GM18499 (cell line): ENCODE results near the gene CHRNA5.

Experiments used
- ATAC-seq: cut with Tn5 transposase; IDR thresholded peaks from one replicate; pipeline ENCODE4 v1.9.1; 2021; ENCODE audit warnings: moderate number of reproducible peaks; ENCODE audit not compliant: insufficient read depth, unreplicated experiment

The CHRNA5 gene

DNA sequence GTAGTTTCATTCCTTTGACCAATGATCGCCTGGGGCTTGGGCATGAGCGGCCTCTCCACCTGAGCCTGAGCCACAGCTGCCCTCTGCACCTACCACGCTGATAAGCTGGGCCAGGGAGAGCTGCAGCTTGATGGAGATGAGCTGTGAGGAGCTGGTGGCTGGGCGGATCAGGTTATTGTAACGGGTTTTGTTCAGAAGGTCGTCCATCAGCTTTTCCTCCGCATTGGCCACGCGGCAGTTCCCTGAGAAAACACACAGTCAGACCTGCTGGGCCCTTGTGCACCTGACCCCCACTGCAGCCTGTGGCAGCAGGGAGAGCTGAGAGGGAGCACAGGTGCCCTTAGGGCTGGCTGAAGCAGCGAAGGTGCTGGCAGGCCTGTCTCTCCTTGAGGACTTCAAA, 70.0 kb downstream of the CHRNA5 start:
- no peak for ATAC-seq

DNA sequence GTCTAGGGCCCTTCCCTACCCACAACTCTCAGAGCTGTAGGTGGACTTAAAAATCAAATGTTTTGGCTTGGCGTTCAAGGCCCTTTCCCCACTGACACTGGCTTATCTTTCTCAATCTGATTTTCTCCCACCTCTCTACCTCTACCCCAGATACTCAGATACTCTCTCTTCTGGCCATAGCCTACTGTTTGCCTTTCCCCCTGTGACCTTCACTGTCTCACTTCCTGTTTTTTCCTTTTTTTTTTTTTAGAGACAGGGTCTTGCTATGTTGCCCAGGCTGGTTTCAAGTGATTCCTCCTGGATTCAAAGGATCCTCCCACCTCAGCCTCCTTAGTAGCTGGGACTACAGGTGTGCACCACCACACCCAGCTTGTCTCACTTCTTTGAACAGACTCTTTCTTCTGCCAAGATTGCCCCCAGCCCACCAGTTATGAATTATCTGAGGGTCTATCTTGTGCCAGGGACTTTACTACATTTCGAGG, 71.1 kb downstream of the CHRNA5 start:
- no peak for ATAC-seq

DNA sequence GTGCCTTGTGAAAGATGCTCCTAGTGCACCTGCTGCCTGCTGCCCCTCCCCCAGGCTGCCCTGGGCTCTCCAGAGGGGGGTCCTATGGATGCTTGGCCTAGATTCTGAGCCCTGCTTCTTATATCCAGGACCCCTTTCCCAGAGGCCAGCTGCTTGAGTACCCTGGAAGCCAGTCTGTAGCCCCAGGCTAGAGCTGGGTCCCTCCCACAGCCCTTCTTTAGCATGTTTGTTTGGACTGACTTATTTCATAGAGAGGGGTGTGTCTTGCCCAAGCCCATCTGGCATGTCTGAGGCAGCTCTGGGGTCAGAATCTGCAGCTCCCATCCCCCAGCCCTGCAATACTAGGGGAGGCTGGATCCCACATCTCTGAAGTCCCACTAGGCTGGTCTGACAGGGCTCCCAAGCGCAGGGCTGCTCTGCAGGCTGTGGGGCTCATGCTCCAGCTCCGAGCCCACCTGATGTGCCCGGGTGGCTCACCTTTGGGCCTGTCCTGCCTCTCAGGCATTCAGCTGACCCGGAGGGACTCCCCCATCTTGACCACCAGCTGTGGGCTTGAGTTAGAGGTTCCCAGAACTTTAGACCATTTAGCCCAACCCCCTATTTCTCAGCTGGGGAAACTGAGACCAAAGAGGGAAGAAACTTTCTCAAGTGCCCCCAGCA, 72.6 kb downstream of the CHRNA5 start:
- ATAC-seq, result no peak

DNA sequence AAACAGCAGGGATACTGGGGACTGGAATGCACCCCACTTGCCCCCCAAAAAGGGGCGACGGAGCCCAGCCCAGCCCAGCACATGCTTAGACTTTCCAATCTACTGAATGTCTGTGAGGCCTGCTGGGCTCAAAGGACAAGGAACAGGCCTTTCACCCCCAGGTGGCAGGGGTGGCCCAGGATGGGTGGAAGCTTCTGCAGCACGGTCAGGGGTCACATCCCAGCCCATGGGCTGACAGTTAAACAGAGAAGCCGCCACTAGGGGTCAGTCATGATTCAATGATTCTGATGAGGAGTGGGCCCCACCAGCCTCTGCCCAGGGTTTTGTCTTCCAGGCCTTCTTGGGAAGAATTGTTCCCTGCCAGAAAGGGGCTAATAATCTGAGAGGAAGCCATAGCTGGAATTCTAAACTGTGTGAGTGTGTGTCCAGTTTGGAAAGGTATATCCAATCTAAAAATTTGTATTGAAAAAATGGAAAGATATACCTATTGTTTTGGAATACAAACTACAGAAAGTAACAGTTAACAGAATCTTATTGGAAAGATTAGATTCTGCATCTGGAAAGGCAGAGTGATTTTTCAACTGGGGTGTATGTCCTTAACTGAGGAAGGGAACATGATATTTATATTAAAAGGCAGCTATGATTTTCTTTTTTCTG, 73.5 kb downstream of the CHRNA5 start:
- no peak for ATAC-seq

DNA sequence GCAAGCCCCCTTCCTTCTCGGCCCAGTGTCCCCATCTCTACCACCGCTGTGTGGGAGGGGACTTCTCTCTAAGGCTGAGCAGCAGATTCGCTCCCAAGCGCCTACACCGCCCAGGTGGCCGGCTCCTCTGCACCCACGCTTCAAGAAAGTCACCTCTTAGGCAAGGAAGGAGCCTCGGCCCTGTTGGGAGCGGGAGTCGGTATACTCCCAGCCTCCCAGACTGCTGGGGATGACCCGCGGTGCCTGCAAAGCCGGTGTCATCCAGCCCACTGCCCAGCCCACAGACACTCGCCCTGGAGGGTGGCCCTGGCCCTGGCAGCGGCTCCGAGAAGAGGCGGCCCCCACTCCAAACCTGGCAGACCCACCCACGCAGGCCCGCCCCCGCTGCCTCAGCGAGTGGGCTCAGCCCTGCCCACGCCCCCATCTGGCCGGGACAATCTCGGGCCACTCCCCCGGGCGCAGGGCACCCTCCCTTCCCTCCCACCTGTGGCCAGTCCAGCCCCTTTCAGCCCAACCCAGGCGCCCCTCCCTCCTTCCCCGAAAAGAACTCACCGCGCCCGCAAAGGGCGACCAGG, 75.3 kb downstream of the CHRNA5 start:
- ATAC-seq, result no peak

DNA sequence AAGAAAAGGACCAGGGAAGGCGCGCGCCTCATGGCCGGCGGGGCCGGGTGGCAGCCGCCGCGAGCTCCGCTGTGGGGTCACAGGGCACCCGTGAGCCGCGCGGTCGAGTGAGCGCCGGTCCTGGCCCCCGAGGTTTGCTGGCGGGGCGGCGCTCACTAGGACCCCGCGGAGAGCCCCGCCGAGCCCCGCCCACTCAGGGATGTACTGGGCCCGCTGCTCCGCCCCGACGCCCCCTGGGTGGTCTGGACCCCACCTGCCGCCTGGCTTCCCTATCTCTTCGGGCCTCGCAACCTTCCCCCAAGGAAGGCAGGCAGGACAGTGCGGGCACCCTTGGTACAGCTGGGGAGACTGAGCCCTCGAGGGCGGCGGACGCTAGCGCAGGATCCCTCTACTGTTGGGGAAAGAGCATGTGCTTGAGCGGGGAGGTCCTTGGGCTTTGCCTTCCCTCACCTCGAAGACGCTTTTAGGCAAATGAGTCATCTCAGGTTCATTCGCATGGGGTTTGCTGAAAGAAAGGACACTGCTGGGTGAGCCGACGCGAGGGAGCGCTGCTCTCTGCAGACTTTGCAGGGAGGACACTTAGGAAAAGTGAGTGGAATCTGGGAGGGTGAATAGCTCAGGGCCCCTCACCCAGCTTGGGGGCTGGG, 75.9 kb downstream of the CHRNA5 start, which contains the start of gene CHRNB4:
Gene CHRNB4 (minus strand): TSS at position 109 of the 647 bp plus-strand sequence. CDS start 77 bp downstream, at position 32.
- ATAC-seq, result no peak

DNA sequence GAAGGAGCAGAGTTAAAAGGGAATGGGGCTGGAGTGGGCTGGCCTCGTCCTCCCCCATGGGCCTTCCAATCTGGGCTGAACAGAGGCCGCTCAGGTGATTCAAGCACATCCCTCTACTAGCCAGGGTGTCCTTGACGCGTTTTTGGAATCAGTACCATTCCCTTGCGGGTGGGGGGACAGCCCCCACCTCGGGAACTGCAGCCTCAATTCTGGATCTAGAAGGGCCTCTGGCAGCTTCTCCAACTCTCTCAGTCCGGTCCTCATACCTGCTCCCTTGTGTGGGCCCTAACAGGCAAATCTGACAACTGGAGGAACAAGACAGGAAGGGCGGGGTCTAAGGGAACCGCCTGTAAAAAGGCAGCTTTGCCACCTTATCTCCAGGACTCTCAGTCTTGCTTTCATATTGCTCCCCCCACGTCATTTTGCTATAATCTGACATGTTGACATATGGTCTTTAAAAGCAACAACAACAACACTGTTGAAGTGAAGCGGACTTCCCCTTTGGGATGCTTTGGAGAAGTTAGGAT, 76.5 kb downstream of the CHRNA5 start:
- ATAC-seq, result no peak

DNA sequence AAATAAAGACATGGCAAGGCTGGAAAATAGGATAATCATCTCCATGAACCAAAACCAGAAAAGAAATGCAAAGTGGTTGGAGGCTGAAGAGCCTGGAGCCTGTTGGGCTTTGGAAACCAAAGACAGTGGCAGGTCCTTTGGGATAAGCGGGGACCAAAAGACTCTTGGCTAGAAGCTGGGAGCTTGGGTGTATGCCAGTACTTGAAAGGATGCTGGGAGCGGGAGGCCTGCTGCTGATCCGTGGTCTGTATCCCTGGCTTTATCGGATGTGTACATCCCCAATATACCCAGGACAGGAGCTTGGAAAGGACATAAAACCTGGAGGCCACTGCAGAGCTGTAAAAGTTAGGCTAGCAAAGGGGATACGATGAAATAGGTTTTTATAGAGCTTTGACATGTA, 77.0 kb downstream of the CHRNA5 start:
- no peak for ATAC-seq
